Head of caudate nucleus (tissue), 42 donors: ENCODE data around the gene CYLD.

ENCODE experiments used
- DNase-seq, 42 donors: peaks; one replicate each; pipeline versions ENCODE4 v3.0.0 to v3.0.0-alpha.2; 2020 to 2021; ENCODE audit warnings: mixed read lengths in 7 of 42
- intact Hi-C: fragments of 100-400 bp; cut with DNase I; formaldehyde crosslinking; loops from one replicate; pipeline ENCODE4 v1.15.0; 2022

The CYLD gene

GRCh38 chr16:50804290-50804907, 62.5 kb downstream of the CYLD start:
- intact Hi-C loops: loop anchor here (5.0 to 10.0 kb wide), 3 partner anchors 60 to 430 kb away; partner anchors contain the start of gene CYLD
- no peak for DNase-seq

GRCh38 chr16:50806099-50807062, 64.5 kb downstream of the CYLD start:
- peak; percentile 71 to 95 (median 90) for DNase-seq
- intact Hi-C loops: loop anchor here (10.0 kb wide), 2 partner anchors 62 to 432 kb away; partner anchors contain the start of gene CYLD

- intact Hi-C loops: loop anchor here (10.0 kb wide), 2 partner anchors 64 to 434 kb away; partner anchors contain the start of gene CYLD
- DNase-seq: no peak
These were observed 67.1 kb downstream of the CYLD start for GRCh38 chr16:50808929-50809538.

GRCh38 chr16:50809561-50809960, 67.7 kb downstream of the CYLD start:
- no peak for DNase-seq
- intact Hi-C loops: loop anchor here (10.0 kb wide), 2 partner anchors 65 to 435 kb away; partner anchors contain the start of gene CYLD

- intact Hi-C loops: no loop called here
- no peak for DNase-seq
These were observed 68.5 kb downstream of the CYLD start for GRCh38 chr16:50810241-50810965.

GRCh38 chr16:50812046-50812445, 70.2 kb downstream of the CYLD start:
- no peak for DNase-seq
- intact Hi-C loops: no loop called here

- DNase-seq: peak in 2 of 42 donors; percentile 19 to 24
- intact Hi-C loops: no loop called here
These were observed 71.1 kb downstream of the CYLD start for GRCh38 chr16:50812876-50813466.

- peak in 1 of 42 donors; percentile 25 for DNase-seq
- intact Hi-C loops: no loop called here
These were observed 72.2 kb downstream of the CYLD start for GRCh38 chr16:50814052-50814451.

- peak in 2 of 42 donors; percentile 5 to 31 for DNase-seq
- intact Hi-C loops: no loop called here
These were observed 72.7 kb downstream of the CYLD start for GRCh38 chr16:50814541-50814940.

- intact Hi-C loops: no loop called here
- peak in 3 of 42 donors; percentile 14 to 32 (median 14) for DNase-seq
These were observed 73.5 kb downstream of the CYLD start for GRCh38 chr16:50815382-50815781.

GRCh38 chr16:50816901-50817555, 75.1 kb downstream of the CYLD start:
- DNase-seq: peak in 2 of 42 donors; percentile 22 to 26
- intact Hi-C loops: no loop called here

- peak in 2 of 42 donors; percentile 14 to 25 for DNase-seq
- intact Hi-C loops: no loop called here
These were observed 76.5 kb downstream of the CYLD start for GRCh38 chr16:50818380-50818779.

GRCh38 chr16:50819706-50820105, 77.8 kb downstream of the CYLD start:
- DNase-seq: peak in 1 of 42 donors; percentile 32
- intact Hi-C loops: no loop called here

- intact Hi-C loops: no loop called here
- DNase-seq: peak in 1 of 42 donors; percentile 4
These were observed 78.3 kb downstream of the CYLD start for GRCh38 chr16:50820225-50820624.

GRCh38 chr16:50821586-50821985, 79.7 kb downstream of the CYLD start:
- peak in 2 of 42 donors; percentile 13 to 21 for DNase-seq
- intact Hi-C loops: no loop called here

GRCh38 chr16:50822671-50823070, 80.8 kb downstream of the CYLD start:
- DNase-seq: no peak
- intact Hi-C loops: no loop called here

- DNase-seq: no peak
- intact Hi-C loops: no loop called here
These were observed 85.0 kb downstream of the CYLD start for GRCh38 chr16:50826797-50827316.
